ENCODE results near the gene GNAI3. TPM values are rescaled to one million over a fixed set of nuclear protein-coding genes. Genes with fewer than 3 reads are reported as not detected.

GNAI3 gene
- total RNA-seq (2013; cell fraction: nucleolus; rRNA removed), result 15.2 TPM in 2 replicates
- 8.0 and 9.9 TPM in 2 replicates for total RNA-seq (2014; rRNA removed)
- total RNA-seq (2014; rRNA removed; fragmentation: Illumina TruSeq; extraction: Trizol), result 9.7 and 9.8 TPM in 2 replicates
- 7.3 and 7.7 TPM in 2 replicates for total RNA-seq (2021)
- 3.7 TPM for polyA plus RNA-seq (2011; ENCODE audit: low read depth)
- 9.4 and 15.3 TPM in 2 replicates for polyA plus RNA-seq (2011; rRNA removed)
- polyA plus RNA-seq (2011; cell fraction: cytosol; rRNA removed), result 3.1 and 3.5 TPM in 2 replicates
- polyA plus RNA-seq (2011; cell fraction: nucleus; rRNA removed), result 2.5 and 3.2 TPM in 2 replicates
- polyA plus RNA-seq (2012), result 5.4 and 5.6 TPM in 2 replicates
- 7.9 and 9.6 TPM in 2 replicates for polyA plus RNA-seq (2014; fragmentation: Illumina TruSeq; extraction: Trizol)
- polyA plus RNA-seq (2014; fragmentation: Nextera tagmentation; extraction: Ambion mirVana), result 1 to 10 TPM; 6.2 TPM
- polyA plus RNA-seq (2014; rRNA removed), result 4.7 and 5.9 TPM in 2 replicates
- polyA plus RNA-seq (2016; fragmentation: Nextera tagmentation; extraction: Ambion mirVana), result 10 to 100 TPM; 12.0 to 13.8 TPM
- 7.6 and 11.4 TPM in 2 replicates for polyA minus RNA-seq (2011; rRNA and poly(A)+ RNA removed)
- 2.8 and 3.1 TPM in 2 replicates for polyA minus RNA-seq (2011; cell fraction: cytosol; rRNA and poly(A)+ RNA removed)
- 5.2 and 8.2 TPM in 2 replicates for polyA minus RNA-seq (2011; cell fraction: nucleus; rRNA and poly(A)+ RNA removed)
- percentile 90 among the genes with signal in this experiment for Bru-seq, nascent RNA
- percentile 89 among the genes with signal in this experiment for BruChase-seq, experiment 1, labeled RNA remaining after a 6-hour chase
- BruChase-seq, experiment 2, labeled RNA remaining after a 2-hour chase, result percentile 91 among the genes with signal in this experiment
- long read RNA-seq, experiment 1, full-length matches to known transcripts, result 161 of 172 reads
- long read RNA-seq, experiment 1, partial matches to known transcripts, result 3 of 172 reads
- long read RNA-seq, experiment 1, other reads (novel, unspliced or antisense), result 8 of 172 reads
- long read RNA-seq, experiment 2, full-length matches to known transcripts, result 1,240 of 1,293 reads
- long read RNA-seq, experiment 2, partial matches to known transcripts, result 34 of 1,293 reads
- long read RNA-seq, experiment 2, other reads (novel, unspliced or antisense), result 19 of 1,293 reads

DNA sequence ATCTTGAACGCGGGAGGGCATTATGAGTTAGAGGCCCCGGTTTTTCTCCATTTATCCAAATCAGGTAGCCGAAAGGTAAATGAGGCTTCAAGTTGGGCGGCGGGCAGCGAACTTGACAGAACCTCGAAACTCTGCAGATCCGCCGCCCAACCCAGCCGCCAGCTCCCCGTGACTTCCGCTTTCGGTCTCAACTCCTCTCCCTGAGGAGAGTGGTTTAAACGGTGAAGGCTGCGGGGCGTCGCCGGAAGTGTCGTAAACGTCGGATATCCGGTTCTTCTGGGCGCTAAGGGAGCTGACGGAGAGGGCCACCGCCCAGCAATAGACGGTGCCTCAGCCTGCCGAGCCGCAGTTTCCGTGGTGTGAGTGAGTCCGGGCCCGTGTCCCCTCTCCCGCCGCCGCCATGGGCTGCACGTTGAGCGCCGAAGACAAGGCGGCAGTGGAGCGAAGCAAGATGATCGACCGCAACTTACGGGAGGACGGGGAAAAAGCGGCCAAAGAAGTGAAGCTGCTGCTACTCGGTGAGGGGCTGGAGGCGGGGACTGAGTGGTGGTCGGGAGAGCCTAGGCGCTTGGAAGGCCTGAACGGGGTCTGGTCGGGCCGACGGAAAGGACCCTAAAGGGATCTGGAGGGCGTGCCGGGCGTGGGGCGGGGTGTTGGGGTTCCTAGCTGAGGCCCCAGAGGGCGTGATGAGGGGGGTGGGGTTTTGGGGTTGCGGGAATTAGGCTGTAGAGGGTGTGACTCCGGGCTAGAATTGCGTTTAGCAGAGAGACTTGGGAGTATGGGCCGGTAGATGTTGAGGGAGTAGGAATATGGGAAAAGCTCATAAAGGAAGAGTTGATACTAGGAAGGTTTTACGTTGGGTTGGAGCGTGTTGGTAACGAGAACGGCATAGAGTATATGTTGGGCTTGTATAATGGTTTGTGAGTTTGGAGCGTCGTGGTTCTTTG is at the start of gene GNAI3:
Gene GNAI3 (plus strand): TSS at position 295 of the 947 bp plus-strand sequence. CDS start 106 bp downstream, at position 401.
- H3K4me3 ChIP-seq, result peak within 1 kb of the TSS; percentile 92
- TF ChIP-seq ASH2L (IDR thresholded peaks at IDR 0.05; ENCODE audit: borderline replicate concordance, low read depth) (no peak), RBBP5 (conservative IDR thresholded peaks at IDR 0.05) (no peak), RELA (IDR thresholded peaks at IDR 0.05; ENCODE audit: borderline replicate concordance, partially characterized antibody) (no peak), TARDBP (IDR thresholded peaks at IDR 0.05; ENCODE audit: borderline replicate concordance) (no peak), HCFC1 (IDR thresholded peaks at IDR 0.05; ENCODE audit: low read length) (peak; percentile 43), CREB1 (IDR thresholded peaks at IDR 0.05; ENCODE audit: low read depth) (peak; percentile 91), RB1 (IDR thresholded peaks at IDR 0.05; ENCODE audit: borderline replicate concordance) (peak; percentile 64; the same call in 1 of the 2 replicates), POLR2A (IDR thresholded peaks at IDR 0.05; ENCODE audit: low read depth, low read length) (peak; percentile 99), JUNB (IDR thresholded peaks at IDR 0.05) (peak; percentile 56; the same call in 1 of the 2 replicates), SMC3 (IDR thresholded peaks at IDR 0.05; ENCODE audit: borderline replicate concordance, low read length) (no peak), TCF12 (IDR thresholded peaks at IDR 0.05; ENCODE audit: low read depth, low read length) (peak; percentile 65; the same call in 1 of the 2 replicates), ZNF384 (IDR thresholded peaks at IDR 0.05; ENCODE audit: borderline replicate concordance, low read depth, low read length) (no peak), YY1 (IDR thresholded peaks at IDR 0.05; ENCODE audit: low read depth, low read length) (peak; percentile 58), ZBTB4 (CRISPR knock-in tag; IDR thresholded peaks at IDR 0.05) (no peak), ETV6 (conservative IDR thresholded peaks at IDR 0.05 in 1 of 2, IDR thresholded peaks at IDR 0.05 in 1 of 2; ENCODE audit: borderline replicate concordance in 1 of 2, low read depth in 1 of 2) (peak in 1 of 2 experiments; percentile 75; a peak in 2 of 4 replicates)

More for the DNA sequence above, at the start of gene GNAI3:
- Histone ChIP-seq H3K9ac (ENCODE audit: control insufficient read depth, insufficient read depth, low read length) (peak within 1 kb of the TSS; percentile 96), H3K9me3 (replicated peaks; ENCODE audit: control insufficient read depth, insufficient read depth, low read length) (no peaks in the 10 kb centered on the region), H3K36me3 (ENCODE audit: control insufficient read depth in 2 of 2, insufficient read depth in 2 of 2, low read length in 1 of 2) (no peaks in the 10 kb centered on the region), H3K27ac (ENCODE audit: control insufficient read depth, insufficient read depth) (peak within 1 kb of the TSS; percentile 96), H3K4me2 (ENCODE audit: control insufficient read depth, insufficient read depth) (peak within 1 kb of the TSS; percentile 99), H3K79me2 (ENCODE audit: control insufficient read depth, insufficient read depth, low read length) (peaks cover 67% of the 10 kb centered on the region), H2AFZ (ENCODE audit: control insufficient read depth, low read depth, low read length) (peak within 1 kb of the TSS; percentile 90), H3K27me3 (replicated peaks in 1 of 2; ENCODE audit: control insufficient read depth in 2 of 2, insufficient read depth in 2 of 2, low read length in 1 of 2) (no peaks in the 10 kb centered on the region), H3K4me1 (ENCODE audit: control insufficient read depth, insufficient read depth, low read length) (peaks cover 6% of the 10 kb centered on the region), H4K20me1 (ENCODE audit: control insufficient read depth, insufficient read depth) (no peaks in the 10 kb centered on the region)
- RAD21 ChIA-PET (ENCODE audit: unreplicated experiment), result interaction anchor here (0.6 to 3.2 kb wide), 28 partner anchors 10 to 486 kb away, joined by 3 to 34 read pairs (median 4); partner anchors contain the start of genes AHCYL1, AMPD2, CYB561D1 and GNAT2
- peak; percentile 85 for DNase-seq (ENCODE audit: low read depth, low spot score)
- peak; percentile 95 for ATAC-seq
- CTCF ChIA-PET, result interaction anchor here (0.7 to 7.6 kb wide), 23 partner anchors 12 to 438 kb away, joined by 3 to 104 read pairs (median 5); partner anchors contain the start of genes AHCYL1, AMPD2, CYB561D1 and GNAT2
- POLR2A ChIA-PET, result interaction anchor here (0.6 to 3.1 kb wide), 25 partner anchors 11 to 437 kb away, joined by 3 to 34 read pairs (median 5); partner anchors contain the start of genes AHCYL1, AMPD2, ATXN7L2 and GNAT2
- SMC1A ChIA-PET (ENCODE audit: uncharacterized antibody, unreplicated experiment), result interaction anchor here (0.7 to 3.1 kb wide), 23 partner anchors 11 to 463 kb away, joined by 3 to 27 read pairs (median 4); partner anchors contain the start of genes AHCYL1, AMPD2, GNAT2 and PSRC1
- in situ Hi-C loops (cut with MboI), result loop anchor here (5.0 kb wide), 3 partner anchors 74 to 439 kb away; no protein-coding TSS in a partner anchor
- WGBS (ENCODE audit: insufficient coverage, insufficient replicate concordance, low lambda C conversion rate, missing lambda C conversion rate), result under 1% methylated on average over 60 of the region's 68 CpGs
- peak; percentile 70 for FAIRE-seq
- no TSS peak for BruUV-seq (replicated peaks)
- intact Hi-C loops (cut with micrococcal nuclease; ENCODE audit: unreplicated experiment), result loop anchor here (1.0 to 5.0 kb wide), 3 partner anchors 71 to 436 kb away; partner anchors contain the start of genes AHCYL1, AMPD2 and GNAT2
